H1 (cell line): ENCODE results near the gene RAB1B. TPM values are rescaled to one million over a fixed set of nuclear protein-coding genes. Genes with fewer than 3 reads are reported as not detected.

Experiments
- BCL11A ChIP-seq, 2 experiments: IDR thresholded peaks; one replicate each; pipeline ENCODE4 v1.6.1; 2011; ENCODE audit warnings: low read depth in 2 of 2, low read length in 2 of 2, mild to moderate bottlenecking in 2 of 2
- HDAC6 ChIP-seq: IDR thresholded peaks from one replicate; pipeline ENCODE4 v1.7.1; 2012; ENCODE audit warnings: low read depth, mild to moderate bottlenecking, inconsistent platforms, low read length, moderate library complexity
- KDM5A ChIP-seq: fragments of 200-600 bp; IDR thresholded peaks from 2 replicates; pipeline ENCODE4 v1.7.1; 2012; ENCODE audit warnings: mild to moderate bottlenecking, low read length, inconsistent platforms, mixed read lengths
- NRF1 ChIP-seq: IDR thresholded peaks from 2 replicates; pipeline ENCODE4 v1.6.1; 2011; ENCODE audit warnings: mild to moderate bottlenecking, low read depth, low read length, improper control_type of control experiment
- PHF8 ChIP-seq: fragments of 200-600 bp; sonication (generic); conservative IDR thresholded peaks from 2 replicates; pipeline ENCODE4 v1.7.1; 2012; ENCODE audit warnings: low read depth, mild to moderate bottlenecking, inconsistent platforms, low read length, moderate library complexity
- RNF2 ChIP-seq: fragments of 200-900, 300-1000 bp; sonication (generic); IDR thresholded peaks from 2 replicates; pipeline ENCODE4 v1.7.1; 2016; ENCODE audit warnings: borderline replicate concordance, low read depth, mild to moderate bottlenecking, antibody characterized with exemption, low read length; ENCODE audit not compliant: poor library complexity, severe bottlenecking; ENCODE audit errors: missing control alignments
- RXRA ChIP-seq: IDR thresholded peaks from 2 replicates; pipeline ENCODE4 v1.6.1; 2011; ENCODE audit warnings: low read depth, mild to moderate bottlenecking, low read length, moderate library complexity; ENCODE audit not compliant: insufficient read depth
- SP1 ChIP-seq: IDR thresholded peaks from 2 replicates; pipeline ENCODE4 v1.6.1; 2011; ENCODE audit warnings: low read depth, low read length
- SRF ChIP-seq: IDR thresholded peaks from 2 replicates; pipeline ENCODE4 v1.6.1; 2011; ENCODE audit warnings: mild to moderate bottlenecking, low read depth, low read length, moderate library complexity
- polyA plus RNA-seq, 7 experiments: library from polyadenylated mRNA; depleted of rRNA in 3 of 7; stranded (reverse) in 5 of 7; unstranded in 2 of 7; fragments of >200 nt in 5 of 7; fragments of 200-250 nt in 2 of 7; gene quantifications; 1 replicate in 5 of 7; 2 replicates in 1 of 7; 4 replicates in 1 of 7; pipeline versions ENCODE4 v1.2.1 to v1.2.3, GENCODE V29; 2011 to 2013; ENCODE audit warnings: missing spikeins in 2 of 7, mixed read lengths in 2 of 7
- total RNA-seq: library from RNA; stranded (reverse); fragmentation: NEBNext Ultra II Directional; extraction: Animal tissue kit (Norgen Biotek cat#: 25700); gene quantifications from 2 replicates; pipeline ENCODE4 v1.2.1, GENCODE V29; 2021

RAB1B gene
- total and polyA plus RNA-seq, 2 of the 8 experiments (the other 6 are each of a cell fraction or from before 2014, with no cell fraction given) = 100 to 217 TPM

DNA sequence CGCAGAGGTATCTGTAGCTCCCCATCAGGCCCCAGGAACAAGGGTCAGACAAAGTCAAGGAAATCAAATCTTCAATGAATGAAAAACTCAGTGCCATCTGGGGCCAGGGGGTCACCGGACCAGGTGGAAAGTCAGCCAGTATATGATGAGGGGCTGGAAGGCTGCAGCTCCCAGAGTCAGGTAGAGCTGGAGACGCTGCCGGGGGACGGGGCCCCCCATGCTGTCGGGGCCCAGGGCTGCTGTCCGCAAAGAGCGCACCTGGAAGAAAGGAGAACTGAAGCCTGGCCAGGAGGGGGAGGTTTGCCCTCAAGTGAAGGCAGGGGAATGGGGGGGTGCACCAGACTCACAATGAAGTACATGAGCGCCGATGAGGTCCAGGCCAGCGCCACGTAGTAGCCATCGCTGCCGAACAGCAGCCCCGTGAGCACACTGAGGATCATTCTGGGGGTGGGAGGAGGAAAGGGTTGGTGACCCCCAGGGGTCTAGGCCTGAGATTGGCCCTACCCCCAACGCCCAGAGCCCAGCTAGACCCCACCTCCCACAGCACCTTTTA is 16.2 kb downstream of the RAB1B start (continued):
- TF ChIP-seq SP1 (no peak), PHF8 (no peak), SRF (no peak), RXRA (no peak), RNF2 (no peak), HDAC6 (no peak), KDM5A (no peak), BCL11A (IDR thresholded peaks at IDR 0.05; ENCODE audit: low read depth in 2 of 2, low read length in 2 of 2) (no peak), NRF1 (no peak)
